Measurements from ENCODE around the gene TADA2A.
"Not testable (repeated sequence)": the region's sequence is repeated elsewhere in the genome, so short reads cannot be mapped to it uniquely, and the experiment has no call there.

TADA2A gene

GRCh38 chr17:37405522-37405921 is 1.2 kb upstream of the TADA2A start:
- not testable (repeated sequence) for DNase-seq

GRCh38 chr17:37405955-37406634 is 591 bp upstream of the TADA2A start:
- DNase-seq = no peak

GRCh38 chr17:37408145-37408479 is 1.4 kb downstream of the TADA2A start:
- not testable (repeated sequence) for DNase-seq

GRCh38 chr17:37410357-37410756 is 3.7 kb downstream of the TADA2A start:
- no peak for DNase-seq

GRCh38 chr17:37413875-37414519 is 7.3 kb downstream of the TADA2A start:
- no peak for DNase-seq

GRCh38 chr17:37417852-37418251 is 11.2 kb downstream of the TADA2A start:
- DNase-seq = no peak

GRCh38 chr17:37422971-37423625 is 16.4 kb downstream of the TADA2A start:
- no peak for DNase-seq

GRCh38 chr17:37425268-37425667 is 18.6 kb downstream of the TADA2A start:
- no peak for DNase-seq

- no peak for DNase-seq
Measured at GRCh38 chr17:37429039-37429438, 22.4 kb downstream of the TADA2A start.

GRCh38 chr17:37429453-37429852 is 22.8 kb downstream of the TADA2A start:
- DNase-seq = no peak

- DNase-seq = no peak
Measured at GRCh38 chr17:37430051-37430627, 23.5 kb downstream of the TADA2A start.

- DNase-seq = no peak
Measured at GRCh38 chr17:37432671-37433070, 26.0 kb downstream of the TADA2A start.

GRCh38 chr17:37438141-37438540 is 31.5 kb downstream of the TADA2A start:
- DNase-seq = no peak

- no peak for DNase-seq
Measured at GRCh38 chr17:37440424-37440823, 33.7 kb downstream of the TADA2A start.

GRCh38 chr17:37441369-37442014 is 34.8 kb downstream of the TADA2A start:
- not testable (repeated sequence) for DNase-seq

- no peak for DNase-seq
Measured at GRCh38 chr17:37446027-37446426, 39.3 kb downstream of the TADA2A start.

- no peak for DNase-seq
Measured at GRCh38 chr17:37447641-37448040, 41.0 kb downstream of the TADA2A start.

- DNase-seq = no peak
Measured at GRCh38 chr17:37450112-37450511, 43.4 kb downstream of the TADA2A start.

- not testable (repeated sequence) for DNase-seq
Measured at GRCh38 chr17:37457801-37458200, 51.1 kb downstream of the TADA2A start.

- DNase-seq = no peak
Measured at GRCh38 chr17:37458805-37459204, 52.1 kb downstream of the TADA2A start.

GRCh38 chr17:37461668-37462067 is 55.0 kb downstream of the TADA2A start:
- no peak for DNase-seq

- no peak for DNase-seq
Measured at GRCh38 chr17:37462492-37462891, 55.8 kb downstream of the TADA2A start.

- DNase-seq = no peak
Measured at GRCh38 chr17:37463039-37463438, 56.4 kb downstream of the TADA2A start.
